Measurements from ENCODE around the gene SLC12A9.
A peak's percentile ranks its signal among the peaks of the same experiment; 100 is the strongest.

The SLC12A9 gene

DNA sequence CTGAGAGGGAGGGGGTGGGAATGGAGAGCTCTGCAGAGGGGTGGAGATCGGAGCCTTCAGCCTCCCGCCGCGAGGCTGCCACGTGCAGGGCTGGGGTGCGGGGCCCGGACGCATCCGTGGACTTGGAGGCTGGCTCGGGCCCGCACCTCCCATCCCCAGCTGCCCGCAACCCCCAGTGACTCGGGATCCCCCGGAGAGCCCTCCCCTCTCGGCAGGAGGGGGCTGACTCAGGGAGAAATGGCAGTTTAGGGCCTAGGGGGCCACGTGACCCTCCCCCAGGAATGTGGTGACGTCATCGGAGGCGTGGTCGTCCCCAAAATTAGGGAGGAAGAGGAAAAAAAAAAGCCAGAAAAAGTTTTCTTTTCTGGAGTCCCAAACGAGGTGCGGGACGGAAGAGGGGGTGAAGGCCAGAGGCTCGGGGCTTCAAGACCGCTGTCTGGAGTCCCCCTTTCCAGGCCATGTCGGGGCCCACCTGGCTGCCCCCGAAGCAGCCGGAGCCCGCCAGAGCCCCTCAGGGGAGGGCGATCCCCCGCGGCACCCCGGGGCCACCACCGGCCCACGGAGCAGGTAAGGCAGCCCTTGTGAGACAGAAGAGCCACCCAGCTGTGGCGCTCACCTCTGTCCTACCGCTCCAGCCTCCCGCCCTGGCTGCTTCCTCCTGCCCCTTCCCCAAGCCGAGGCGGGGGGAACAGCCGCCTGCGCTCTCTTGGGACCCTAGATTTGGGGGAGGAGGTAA is 14.7 kb downstream of the SLC12A9 start, which contains the start of gene TRIP6:
TRIP6 (plus strand) TSS at position 348 of the 736 bp plus-strand sequence; CDS start at position 459, 111 bp downstream.
- CTCF ChIA-PET: no interaction called here
- TF ChIP-seq SUZ12 (IDR thresholded peaks at IDR 0.05) (no peak), FOXM1 (IDR thresholded peaks at IDR 0.05; ENCODE audit: borderline replicate concordance) (peak; percentile 51; the same call in 1 of the 2 replicates), HDGF (IDR thresholded peaks at IDR 0.05; ENCODE audit: borderline replicate concordance) (no peak), CTBP1 (IDR thresholded peaks at IDR 0.05; ENCODE audit: borderline replicate concordance) (peak; percentile 66; the same call in 1 of the 2 replicates), PKNOX1 (IDR thresholded peaks at IDR 0.05) (no peak), ZNF384 (IDR thresholded peaks at IDR 0.05) (peak; percentile 68; the same call in 1 of the 2 replicates), L3MBTL2 (conservative IDR thresholded peaks at IDR 0.05) (peak; percentile 91)

DNA sequence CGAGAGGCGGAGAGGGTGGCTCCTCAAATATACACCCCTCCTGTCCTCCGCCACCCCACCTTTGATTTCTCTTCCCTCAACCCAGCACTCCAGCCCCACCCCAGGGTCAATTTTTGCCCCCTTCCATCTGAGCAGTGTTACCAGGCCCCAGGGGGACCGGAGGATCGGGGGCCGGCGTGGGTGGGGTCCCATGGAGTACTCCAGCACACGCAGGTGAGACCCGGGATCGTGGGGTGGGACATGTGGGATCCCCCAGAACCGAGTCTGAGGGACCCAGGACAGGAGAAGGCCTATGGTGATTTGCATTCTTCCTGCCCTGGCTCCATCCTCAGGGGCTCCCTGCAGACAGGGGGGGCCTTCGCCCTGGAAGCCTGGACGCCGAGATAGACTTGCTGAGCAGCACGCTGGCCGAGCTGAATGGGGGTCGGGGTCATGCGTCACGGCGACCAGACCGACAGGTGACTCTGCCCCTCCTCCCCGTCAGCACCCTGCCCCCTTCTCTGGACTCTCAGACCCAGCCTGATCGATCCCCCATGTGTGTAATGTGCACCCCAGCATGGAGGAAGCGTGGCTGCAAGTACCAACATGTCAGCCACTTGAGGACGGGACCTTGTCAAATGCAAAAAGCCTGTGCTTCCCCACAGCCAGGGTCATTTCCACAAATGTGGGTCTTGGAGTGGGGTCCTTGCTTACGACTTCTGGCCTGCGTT is 15.4 kb downstream of the SLC12A9 start:
- POLR2A ChIA-PET: interaction anchor here (1.6 kb wide), 1 partner anchor 22 kb away, joined by 8 read pairs; the partner anchor contains the start of gene UFSP1
- no peak for TF ChIP-seq LEF1 (IDR thresholded peaks at IDR 0.05; ENCODE audit: borderline replicate concordance)
- no peak for TF ChIP-seq ELF4 (IDR thresholded peaks at IDR 0.05)
- no peak for DNase-seq (ENCODE audit: extremely low spot score)
- CTCF ChIA-PET: no interaction called here

More for the DNA sequence above, 14.7 kb downstream of the SLC12A9 start, which contains the start of gene TRIP6:
- peak; percentile 81 for DNase-seq (ENCODE audit: extremely low spot score)
- POLR2A ChIA-PET: interaction anchor here (0.6 to 1.6 kb wide), 5 partner anchors 8 to 40 kb away, joined by 3 to 15 read pairs (median 4); partner anchors contain the start of genes EPHB4, SRRT and UFSP1

GRCh38 chr7:100873599-100874299 is 21.2 kb downstream of the SLC12A9 start:
- ChIA-PET POLR2A (interaction anchor here (1.2 to 6.2 kb wide), 6 partner anchors 13 to 344 kb away, joined by 4 to 158 read pairs (median 9); partner anchors contain the start of genes EPHB4, PLOD3, POP7 and UFSP1), CTCF (no interaction called here)
- no peak for TF ChIP-seq LEF1 (IDR thresholded peaks at IDR 0.05; ENCODE audit: borderline replicate concordance)
- no peak for TF ChIP-seq FOXM1 (IDR thresholded peaks at IDR 0.05; ENCODE audit: borderline replicate concordance)
- no peak for TF ChIP-seq FOXA1 (IDR thresholded peaks at IDR 0.05)
- TF ChIP-seq ELF4 (IDR thresholded peaks at IDR 0.05): no peak
- no peak for TF ChIP-seq NFRKB (IDR thresholded peaks at IDR 0.05)
- TF ChIP-seq ARNT (IDR thresholded peaks at IDR 0.05): no peak
- no peak for TF ChIP-seq PKNOX1 (IDR thresholded peaks at IDR 0.05)
- no peak for TF ChIP-seq BHLHE40 (IDR thresholded peaks at IDR 0.05; ENCODE audit: borderline replicate concordance)
- no peak for TF ChIP-seq SP1 (IDR thresholded peaks at IDR 0.05)
- no peak for TF ChIP-seq L3MBTL2 (conservative IDR thresholded peaks at IDR 0.05)
- TF ChIP-seq HDGF (IDR thresholded peaks at IDR 0.05; ENCODE audit: borderline replicate concordance): no peak
- TF ChIP-seq CTBP1 (IDR thresholded peaks at IDR 0.05; ENCODE audit: borderline replicate concordance): no peak
- no peak for TF ChIP-seq FOXK2 (IDR thresholded peaks at IDR 0.05)
- no peak for DNase-seq (ENCODE audit: extremely low spot score)

DNA sequence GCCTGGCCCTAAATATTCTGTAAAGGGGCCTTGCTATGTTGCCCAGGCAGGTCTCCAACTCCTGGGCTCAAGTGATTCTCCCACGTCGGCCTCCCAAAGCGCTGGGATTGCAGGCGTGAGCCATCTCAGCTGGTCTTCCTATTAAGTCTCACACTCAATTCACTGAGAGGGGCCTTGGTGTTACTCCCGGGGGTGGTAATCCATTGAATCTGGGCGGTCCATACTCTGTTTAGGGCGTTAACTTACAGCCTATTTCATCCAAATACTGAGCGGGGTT is 21.7 kb downstream of the SLC12A9 start:
- ChIA-PET POLR2A (interaction anchor here (1.2 to 6.2 kb wide), 6 partner anchors 13 to 343 kb away, joined by 4 to 158 read pairs (median 9); partner anchors contain the start of genes EPHB4, PLOD3, POP7 and UFSP1), CTCF (no interaction called here)
- no peak for DNase-seq (ENCODE audit: extremely low spot score)
- TF ChIP-seq SUZ12 (IDR thresholded peaks at IDR 0.05) (no peak), ARNT (IDR thresholded peaks at IDR 0.05) (no peak), L3MBTL2 (conservative IDR thresholded peaks at IDR 0.05) (no peak), BHLHE40 (IDR thresholded peaks at IDR 0.05; ENCODE audit: borderline replicate concordance) (no peak), ZNF384 (IDR thresholded peaks at IDR 0.05) (no peak)

DNA sequence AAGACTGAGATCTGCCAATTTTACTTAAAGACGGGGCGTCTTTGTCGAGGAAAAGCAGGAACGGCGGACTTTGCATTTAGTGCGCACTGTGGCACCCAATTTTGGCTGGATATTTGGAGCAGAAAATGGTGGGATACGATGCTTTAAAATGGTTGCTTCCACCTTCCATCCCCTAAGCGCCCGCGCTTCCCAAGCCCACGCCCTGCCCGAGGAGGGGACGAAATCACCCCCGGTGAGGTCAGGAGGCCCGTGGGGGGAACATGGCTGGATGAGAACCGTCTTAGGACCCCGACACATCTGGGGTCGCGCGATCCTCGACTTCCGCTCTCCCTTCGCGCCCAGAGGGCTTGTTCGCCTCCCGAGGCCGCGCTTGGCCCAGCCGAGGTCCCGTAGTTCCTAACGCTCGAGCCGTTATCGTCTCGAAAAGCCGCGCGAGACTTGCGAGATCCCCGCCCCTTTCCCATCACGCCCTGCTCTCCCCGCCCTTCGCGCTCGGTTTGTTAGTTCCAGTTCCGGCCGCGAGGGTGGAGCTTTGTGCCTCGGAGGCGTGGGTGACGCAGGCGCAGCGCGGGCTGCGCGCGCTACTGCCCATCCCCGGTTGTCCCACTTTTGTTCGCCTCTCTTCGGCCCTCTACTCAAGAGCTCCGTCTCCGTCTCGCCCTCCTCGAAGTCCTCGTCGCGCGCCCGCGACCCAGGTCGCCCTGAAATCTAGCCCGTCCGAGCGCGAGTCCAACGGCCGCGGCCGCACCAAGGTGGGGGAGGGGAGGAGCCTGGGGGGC is 22.3 kb downstream of the SLC12A9 start, which contains the start of gene SRRT:
SRRT (plus strand) TSS at position 527 of the 779 bp plus-strand sequence. CDS start 488 bp downstream, outside the sequence.
- TF ChIP-seq PKNOX1 (IDR thresholded peaks at IDR 0.05) (no peak), BHLHE40 (IDR thresholded peaks at IDR 0.05; ENCODE audit: borderline replicate concordance) (no peak), L3MBTL2 (conservative IDR thresholded peaks at IDR 0.05) (peak; percentile 84), ZNF384 (IDR thresholded peaks at IDR 0.05) (no peak), NFRKB (IDR thresholded peaks at IDR 0.05) (peak; percentile 63), FOXM1 (IDR thresholded peaks at IDR 0.05; ENCODE audit: borderline replicate concordance) (peak; percentile 46; the same call in 1 of the 2 replicates), FOXK2 (IDR thresholded peaks at IDR 0.05) (no peak), ELF4 (IDR thresholded peaks at IDR 0.05) (peak; percentile 46), CTBP1 (IDR thresholded peaks at IDR 0.05; ENCODE audit: borderline replicate concordance) (no peak), TARDBP (IDR thresholded peaks at IDR 0.05) (no peak), FOXA1 (IDR thresholded peaks at IDR 0.05) (no peak)
- CTCF ChIA-PET: interaction anchor here (0.7 to 1.1 kb wide), 2 partner anchors 170 to 185 kb away, joined by 3 read pairs; no protein-coding TSS in a partner anchor
- POLR2A ChIA-PET: interaction anchor here (0.5 to 6.2 kb wide), 27 partner anchors 8 to 1460 kb away, joined by 3 to 158 read pairs (median 4); partner anchors contain the start of genes ACHE, EPHB4, MOSPD3 and PLOD3
- DNase-seq (ENCODE audit: extremely low spot score): peak; percentile 97
